ENCODE results near the gene SYT9. TPM values are rescaled to one million over a fixed set of nuclear protein-coding genes. Genes with fewer than 3 reads are reported as not detected.

SYT9 gene
- total RNA-seq, 1 donor from 2014 or later = 0.08 TPM

DNA sequence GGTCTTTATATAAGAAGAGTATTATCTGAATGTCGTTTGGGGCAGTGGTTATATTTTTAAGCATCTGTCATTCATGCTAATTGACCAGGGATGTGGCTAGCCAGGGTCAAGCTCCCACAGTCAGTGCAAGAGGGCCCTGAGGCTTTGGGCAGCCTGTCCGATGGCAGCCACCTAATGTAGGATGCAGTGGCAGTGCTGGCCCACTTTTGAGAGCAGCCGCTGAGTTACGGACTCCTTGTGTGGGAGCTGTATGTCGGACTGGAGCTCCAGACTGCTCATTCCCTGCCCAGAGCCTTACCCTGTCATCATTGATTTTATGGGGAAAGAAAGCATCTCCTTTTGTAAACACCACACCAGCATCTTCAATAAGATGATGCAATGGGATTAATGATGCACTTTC, 99.5 kb downstream of the SYT9 start:
- no peaks in the 10 kb centered on the region for H3K27me3 ChIP-seq (ENCODE audit: low read depth)
- no peak overlapping the region for H3K4me3 ChIP-seq
- H3K27ac ChIP-seq (replicated peaks) = no peak overlapping the region
- H3K36me3 ChIP-seq = no peaks in the 10 kb centered on the region
- no peak for DNase-seq
- TF ChIP-seq, protein P1, sequence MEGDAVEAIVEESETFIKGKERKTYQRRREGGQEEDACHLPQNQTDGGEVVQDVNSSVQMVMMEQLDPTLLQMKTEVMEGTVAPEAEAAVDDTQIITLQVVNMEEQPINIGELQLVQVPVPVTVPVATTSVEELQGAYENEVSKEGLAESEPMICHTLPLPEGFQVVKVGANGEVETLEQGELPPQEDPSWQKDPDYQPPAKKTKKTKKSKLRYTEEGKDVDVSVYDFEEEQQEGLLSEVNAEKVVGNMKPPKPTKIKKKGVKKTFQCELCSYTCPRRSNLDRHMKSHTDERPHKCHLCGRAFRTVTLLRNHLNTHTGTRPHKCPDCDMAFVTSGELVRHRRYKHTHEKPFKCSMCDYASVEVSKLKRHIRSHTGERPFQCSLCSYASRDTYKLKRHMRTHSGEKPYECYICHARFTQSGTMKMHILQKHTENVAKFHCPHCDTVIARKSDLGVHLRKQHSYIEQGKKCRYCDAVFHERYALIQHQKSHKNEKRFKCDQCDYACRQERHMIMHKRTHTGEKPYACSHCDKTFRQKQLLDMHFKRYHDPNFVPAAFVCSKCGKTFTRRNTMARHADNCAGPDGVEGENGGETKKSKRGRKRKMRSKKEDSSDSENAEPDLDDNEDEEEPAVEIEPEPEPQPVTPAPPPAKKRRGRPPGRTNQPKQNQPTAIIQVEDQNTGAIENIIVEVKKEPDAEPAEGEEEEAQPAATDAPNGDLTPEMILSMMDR (IDR thresholded peaks at IDR 0.05; ENCODE audit: borderline replicate concordance) = no peak
- intact Hi-C loops (cut with micrococcal nuclease) = no loop called here
- peaks cover 4% of the 10 kb centered on the region for H3K4me1 ChIP-seq
- no peaks in the 10 kb centered on the region for H3K9me3 ChIP-seq (replicated peaks)

DNA sequence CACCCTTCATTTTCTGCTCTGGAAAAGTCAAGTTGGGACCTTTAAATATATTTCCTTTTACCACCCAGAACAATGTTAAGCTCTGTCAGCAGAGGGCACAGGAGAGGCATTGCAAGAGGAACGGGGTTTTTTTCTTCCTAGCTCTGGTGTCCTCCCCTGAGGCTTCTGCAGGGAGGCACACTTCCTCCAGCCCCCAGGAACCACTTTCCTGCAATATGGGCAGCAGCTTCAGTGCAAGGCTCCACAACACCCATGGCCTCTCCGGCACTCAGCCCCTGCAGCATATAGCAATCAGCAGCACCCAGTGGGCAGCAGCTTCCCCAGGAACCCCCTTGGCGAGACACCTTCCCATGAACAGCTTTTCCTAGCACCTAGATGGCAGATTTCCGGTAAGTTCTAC, 101.4 kb downstream of the SYT9 start:
- Histone ChIP-seq H3K36me3 (no peaks in the 10 kb centered on the region), H3K4me1 (peaks cover 4% of the 10 kb centered on the region), H3K27ac (replicated peaks) (no peak overlapping the region), H3K27me3 (ENCODE audit: low read depth) (no peaks in the 10 kb centered on the region), H3K9me3 (replicated peaks) (no peaks in the 10 kb centered on the region), H3K4me3 (no peak overlapping the region)
- TF ChIP-seq, protein P1 (IDR thresholded peaks at IDR 0.05; ENCODE audit: borderline replicate concordance) = peak; percentile 53
- intact Hi-C loops (cut with micrococcal nuclease) = no loop called here
- no peak for DNase-seq

DNA sequence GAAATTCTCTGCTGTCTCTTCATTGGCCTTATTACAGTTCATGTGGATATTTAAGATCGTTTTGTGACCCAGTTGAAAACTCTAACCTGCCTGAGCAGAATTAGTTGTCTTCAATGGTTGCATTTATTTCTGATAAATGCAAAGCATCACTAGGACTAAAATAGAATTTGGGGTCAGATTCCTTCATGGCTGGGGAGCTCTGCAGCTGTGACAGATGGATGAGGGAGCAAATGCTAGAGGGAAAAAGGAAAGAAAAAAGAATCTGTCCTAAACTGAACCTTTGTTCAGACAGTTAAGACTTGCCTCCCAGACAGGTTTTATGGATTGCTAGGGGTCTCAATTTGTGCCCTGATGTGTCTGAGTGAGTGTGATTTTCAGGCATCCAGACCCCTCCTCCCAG, 113.0 kb downstream of the SYT9 start:
- no peaks in the 10 kb centered on the region for H3K4me1 ChIP-seq
- H3K27ac ChIP-seq (replicated peaks) = no peak overlapping the region
- intact Hi-C loops (cut with micrococcal nuclease) = no loop called here
- no peaks in the 10 kb centered on the region for H3K36me3 ChIP-seq
- no peaks in the 10 kb centered on the region for H3K9me3 ChIP-seq (replicated peaks)
- H3K4me3 ChIP-seq = no peak overlapping the region
- H3K27me3 ChIP-seq (ENCODE audit: low read depth) = no peaks in the 10 kb centered on the region
- no peak for DNase-seq
- TF ChIP-seq, protein P1 (IDR thresholded peaks at IDR 0.05; ENCODE audit: borderline replicate concordance) = no peak

DNA sequence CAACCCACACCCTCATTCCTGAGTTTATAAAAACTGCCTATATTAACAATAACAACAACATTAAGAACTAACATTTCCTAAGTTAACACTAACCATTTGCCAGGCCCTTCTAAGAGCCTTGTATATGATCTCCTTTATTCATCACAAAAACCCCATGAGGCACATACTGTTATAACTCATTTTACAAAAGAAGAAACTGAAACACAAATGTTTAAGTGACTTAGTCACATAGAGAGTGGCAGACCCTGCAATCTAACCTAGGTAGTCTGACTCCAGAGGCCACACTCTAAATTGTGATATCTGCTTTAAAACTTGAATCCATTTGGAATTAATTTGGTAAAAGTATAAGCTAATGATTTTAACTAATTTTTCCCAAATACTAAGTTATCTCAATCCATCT, 116.1 kb downstream of the SYT9 start:
- Histone ChIP-seq H3K4me3 (no peak overlapping the region), H3K27me3 (ENCODE audit: low read depth) (no peaks in the 10 kb centered on the region), H3K27ac (replicated peaks) (no peak overlapping the region), H3K9me3 (replicated peaks) (peaks cover 11% of the 10 kb centered on the region), H3K4me1 (no peaks in the 10 kb centered on the region), H3K36me3 (no peaks in the 10 kb centered on the region)
- DNase-seq = no peak
- intact Hi-C loops (cut with micrococcal nuclease) = no loop called here
- TF ChIP-seq, protein P1 (IDR thresholded peaks at IDR 0.05; ENCODE audit: borderline replicate concordance) = no peak

DNA sequence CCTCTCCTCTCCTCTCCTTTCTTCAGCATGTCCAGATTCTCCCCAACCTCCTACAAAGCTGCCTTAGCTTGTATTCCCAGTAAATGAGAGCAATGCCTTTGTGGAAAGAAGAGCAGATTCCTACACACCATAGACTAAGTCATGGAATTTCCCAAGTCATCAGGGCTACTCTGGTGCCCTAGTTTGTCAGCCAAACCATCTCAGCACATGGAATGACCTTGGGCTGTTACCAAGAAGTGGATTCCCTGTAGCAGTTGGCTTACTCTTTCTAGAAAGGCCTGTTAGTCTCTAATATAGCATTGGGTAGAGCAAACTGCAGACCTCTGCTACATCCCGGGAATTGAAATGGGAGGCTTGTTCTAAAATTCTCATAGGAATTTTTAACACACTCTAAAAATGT, 124.7 kb downstream of the SYT9 start:
- no peak for DNase-seq

More for the DNA sequence above, 124.7 kb downstream of the SYT9 start:
- Histone ChIP-seq H3K36me3 (no peaks in the 10 kb centered on the region), H3K27me3 (ENCODE audit: low read depth) (no peaks in the 10 kb centered on the region), H3K4me3 (no peak overlapping the region), H3K9me3 (replicated peaks) (peaks cover 19% of the 10 kb centered on the region), H3K27ac (replicated peaks) (no peak overlapping the region), H3K4me1 (no peaks in the 10 kb centered on the region)
- TF ChIP-seq, protein P1 (IDR thresholded peaks at IDR 0.05; ENCODE audit: borderline replicate concordance) = no peak
- intact Hi-C loops (cut with micrococcal nuclease) = no loop called here

Data from left ventricle myocardium inferior (tissue), 1 donor.